GM18951 (cell line): ENCODE data around the gene FILIP1.

Source experiments
- POLR2A ChIP-seq: IDR thresholded peaks from 4 replicates; pipeline ENCODE4 v1.6.1; 2011; ENCODE audit warnings: mild to moderate bottlenecking; ENCODE audit not compliant: insufficient read length, insufficient read depth; ENCODE audit errors: extremely low read depth
- in situ Hi-C: fragments of 300-500 bp; cut with MboI; formaldehyde crosslinking; loops from one replicate; pipeline ENCODE4 v1.12.0; 2022; ENCODE audit warnings: low sequenced_read_pairs, mixed read lengths, inconsistent platforms; ENCODE audit not compliant: unreplicated experiment

The FILIP1 gene

GRCh38 chr6:75504465-75505222 lies 11.0 kb upstream of the FILIP1 start:
- in situ Hi-C loops, result no loop called here
- TF ChIP-seq POLR2A, result no peak

- TF ChIP-seq POLR2A, result no peak
- in situ Hi-C loops, result no loop called here
These were observed 9.7 kb upstream of the FILIP1 start for GRCh38 chr6:75503291-75503690.

- no peak for TF ChIP-seq POLR2A
- in situ Hi-C loops, result no loop called here
These were observed 9.3 kb upstream of the FILIP1 start for GRCh38 chr6:75502884-75503283.

GRCh38 chr6:75501756-75502155 lies 8.2 kb upstream of the FILIP1 start:
- TF ChIP-seq POLR2A, result no peak
- in situ Hi-C loops, result no loop called here

- in situ Hi-C loops, result no loop called here
- TF ChIP-seq POLR2A, result no peak
These were observed 6.0 kb upstream of the FILIP1 start for GRCh38 chr6:75499640-75500039.

- no peak for TF ChIP-seq POLR2A
These were observed 5.3 kb upstream of the FILIP1 start for GRCh38 chr6:75498862-75499261.

GRCh38 chr6:75497994-75498393 lies 4.4 kb upstream of the FILIP1 start:
- TF ChIP-seq POLR2A, result no peak
- in situ Hi-C loops, result no loop called here

More at GRCh38 chr6:75498862-75499261, 5.3 kb upstream of the FILIP1 start:
- in situ Hi-C loops, result no loop called here

- TF ChIP-seq POLR2A, result no peak
These were observed 1.4 kb upstream of the FILIP1 start for GRCh38 chr6:75495011-75495410.

GRCh38 chr6:75494290-75494689 lies 690 bp upstream of the FILIP1 start:
- in situ Hi-C loops, result no loop called here
- TF ChIP-seq POLR2A, result no peak

More at GRCh38 chr6:75495011-75495410, 1.4 kb upstream of the FILIP1 start:
- in situ Hi-C loops, result no loop called here

- no peak for TF ChIP-seq POLR2A
- in situ Hi-C loops, result no loop called here
These were observed 1.0 kb downstream of the FILIP1 start for GRCh38 chr6:75492386-75493153.

GRCh38 chr6:75491291-75491690 lies 2.3 kb downstream of the FILIP1 start:
- in situ Hi-C loops, result no loop called here
- TF ChIP-seq POLR2A, result no peak

GRCh38 chr6:75490706-75491105 lies 2.9 kb downstream of the FILIP1 start:
- in situ Hi-C loops, result no loop called here
- no peak for TF ChIP-seq POLR2A

GRCh38 chr6:75489025-75489424 lies 4.6 kb downstream of the FILIP1 start:
- TF ChIP-seq POLR2A, result no peak
- in situ Hi-C loops, result no loop called here

- in situ Hi-C loops, result no loop called here
- TF ChIP-seq POLR2A, result no peak
These were observed 5.6 kb downstream of the FILIP1 start for GRCh38 chr6:75488033-75488432.
